HCT116 (cell line): Measurements from ENCODE around the gene CLTA. TPM values are rescaled to one million over a fixed set of nuclear protein-coding genes. Genes with fewer than 3 reads are reported as not detected.

Experiments
- ATAC-seq: fragments of 200-7000 bp; cut with Tn5 transposase; 2 replicates; pipeline ENCODE4 v1.9.1; 2020; ENCODE audit warnings: mild to moderate bottlenecking, moderate library complexity
- BruUV-seq: library from RNA; stranded (reverse); fragments of 400-500 nt; replicated peaks from 2 replicates; lab custom pipeline; 2021; lab: Mats Ljungman, UMichigan
- CTCF ChIA-PET: fragments of 300-600 bp; sonication (Branson Sonifier 250); formaldehyde crosslinking; loops from one replicate; lab custom pipeline; 2021; ENCODE audit warnings: antibody characterized with exemption; lab: Charles Lee
- POLR2A ChIA-PET: fragments of 300-600, 350-600 bp; sonication (Branson Sonifier 250); formaldehyde crosslinking; loops from one replicate; lab custom pipeline; 2021; ENCODE audit warnings: antibody characterized with exemption; lab: Charles Lee
- RAD21 ChIA-PET, 2 experiments: fragments of 300-600 bp; sonication (Branson Sonifier 250); formaldehyde crosslinking; loops; one replicate each; lab custom pipeline; 2023; ENCODE audit warnings: low total read pairs in 2 of 2; ENCODE audit not compliant: uncharacterized antibody in 2 of 2, unreplicated experiment in 2 of 2, low non-redundant PET in 1 of 2; lab: Charles Lee
- DNase-seq: peaks from one replicate; pipeline ENCODE4 v3.0.0-alpha.2; 2010; ENCODE audit warnings: low read depth, low spot score
- H2AFZ ChIP-seq: fragments of 200-600 bp; shearing (Covaris generic), sonication (generic); 2 replicates; pipeline ENCODE4 v1.6.1; 2017; ENCODE audit warnings: low read depth, mixed run types, mixed read lengths, antibody characterized with exemption, low read length; ENCODE audit not compliant: poor library complexity, severe bottlenecking
- H3K27ac ChIP-seq: 2 replicates; pipeline ENCODE4 v1.5.1; 2012; ENCODE audit warnings: low read depth, low read length
- H3K27me3 ChIP-seq: fragments of 200-600 bp; sonication (generic); 2 replicates; pipeline ENCODE4 v1.6.1; 2016; ENCODE audit warnings: mixed run types, low read length, mixed read lengths; ENCODE audit not compliant: insufficient read depth
- H3K36me3 ChIP-seq, 2 experiments: fragments of 200-500 bp in 1 of 2; fragments of 200-600 bp in 1 of 2; sonication (Bioruptor generic) in 1 of 2; sonication (generic) in 1 of 2; 2 replicates each; pipeline versions ENCODE4 v1.5.1 to v1.6.1; 2014 to 2016; ENCODE audit warnings: low read length in 2 of 2, inconsistent platforms in 1 of 2, mixed read lengths in 1 of 2, mixed run types in 1 of 2; ENCODE audit not compliant: insufficient read depth in 2 of 2, control insufficient read depth in 1 of 2
- H3K4me1 ChIP-seq, 2 experiments: fragments of 200-600 bp in 1 of 2; sonication (generic) in 1 of 2; 2 replicates each; pipeline versions ENCODE4 v1.5.1 to v1.6.1; 2012 to 2017; ENCODE audit warnings: low read length in 2 of 2, inconsistent platforms in 1 of 2, mild to moderate bottlenecking in 1 of 2, mixed read lengths in 1 of 2, mixed run types in 1 of 2, moderate library complexity in 1 of 2; ENCODE audit not compliant: insufficient read depth in 2 of 2, control insufficient read depth in 1 of 2
- H3K4me2 ChIP-seq: fragments of 200-600 bp; sonication (generic); 2 replicates; pipeline ENCODE4 v1.6.1; 2017; ENCODE audit warnings: mixed run types, low read length, mixed read lengths
- H3K4me3 ChIP-seq, 2 experiments: fragments of 200-600 bp in 1 of 2; sonication (generic) in 1 of 2; replicated peaks in 1 of 2; 2 replicates each; pipeline ENCODE4 v1.5.1; 2011 to 2016; ENCODE audit warnings: low read length in 2 of 2, control low read depth in 1 of 2, low read depth in 1 of 2, mild to moderate bottlenecking in 1 of 2, mixed read lengths in 1 of 2, mixed run types in 1 of 2
- H3K79me2 ChIP-seq: fragments of 200-600 bp; sonication (generic); 2 replicates; pipeline ENCODE4 v1.6.1; 2017; ENCODE audit warnings: mild to moderate bottlenecking, mixed run types, low read length, moderate library complexity, mixed read lengths; ENCODE audit not compliant: insufficient read depth
- H3K9ac ChIP-seq: fragments of 200-600 bp; sonication (generic); 2 replicates; pipeline ENCODE4 v1.6.1; 2016; ENCODE audit warnings: low read length, mixed read lengths
- H3K9me2 ChIP-seq: fragments of 200-600 bp; sonication (generic), shearing (Covaris generic); 2 replicates; pipeline ENCODE4 v1.6.1; 2017; ENCODE audit warnings: mixed run types, mild to moderate bottlenecking, moderate library complexity; ENCODE audit not compliant: insufficient read depth
- H3K9me3 ChIP-seq, 2 experiments: fragments of 200-500 bp in 1 of 2; fragments of 200-600 bp in 1 of 2; sonication (Bioruptor generic) in 1 of 2; sonication (generic) in 1 of 2; 2 replicates each; pipeline ENCODE4 v1.6.1; 2014 to 2017; ENCODE audit warnings: low read length in 2 of 2, mixed read lengths in 2 of 2, inconsistent platforms in 1 of 2, low read depth in 1 of 2, mild to moderate bottlenecking in 1 of 2, mixed run types in 1 of 2, moderate library complexity in 1 of 2; ENCODE audit not compliant: control insufficient read depth in 1 of 2, insufficient read depth in 1 of 2
- H4K20me1 ChIP-seq: fragments of 200-600 bp; sonication (generic), shearing (Covaris generic); 2 replicates; pipeline ENCODE4 v1.6.1; 2017; ENCODE audit warnings: mixed run types, mild to moderate bottlenecking, moderate library complexity; ENCODE audit not compliant: insufficient read depth
- CTCF ChIP-seq, 3 experiments: fragments of 200-600 bp in 1 of 3; sonication (generic) in 1 of 3; IDR thresholded peaks in 2 of 3; conservative IDR thresholded peaks in 1 of 3; 2 replicates each; pipeline ENCODE4 v1.5.1; 2012 to 2017; ENCODE audit warnings: low read depth in 2 of 3, low read length in 2 of 3, antibody characterized with exemption in 1 of 3, borderline replicate concordance in 1 of 3, control low read depth in 1 of 3, mild to moderate bottlenecking in 1 of 3, mixed read lengths in 1 of 3, mixed run types in 1 of 3, moderate library complexity in 1 of 3; ENCODE audit not compliant: insufficient read depth in 1 of 3
- JUND ChIP-seq: IDR thresholded peaks from 2 replicates; pipeline ENCODE4 v1.6.1; 2012
- SRF ChIP-seq: IDR thresholded peaks from 2 replicates; pipeline ENCODE4 v1.6.1; 2012; ENCODE audit warnings: low read depth
- intact Hi-C: fragments of 100-400 bp; cut with micrococcal nuclease; formaldehyde crosslinking; loops from 2 replicates; pipeline ENCODE4 v1.10.0; 2022
- total RNA-seq: library from RNA; stranded (reverse); gene quantifications from one replicate; pipeline ENCODE4 v1.2.1, GENCODE V29; 2021; ENCODE audit not compliant: unreplicated experiment

The CLTA gene
- total RNA-seq, 1 experiment from 2014 or later: 152 TPM

DNA sequence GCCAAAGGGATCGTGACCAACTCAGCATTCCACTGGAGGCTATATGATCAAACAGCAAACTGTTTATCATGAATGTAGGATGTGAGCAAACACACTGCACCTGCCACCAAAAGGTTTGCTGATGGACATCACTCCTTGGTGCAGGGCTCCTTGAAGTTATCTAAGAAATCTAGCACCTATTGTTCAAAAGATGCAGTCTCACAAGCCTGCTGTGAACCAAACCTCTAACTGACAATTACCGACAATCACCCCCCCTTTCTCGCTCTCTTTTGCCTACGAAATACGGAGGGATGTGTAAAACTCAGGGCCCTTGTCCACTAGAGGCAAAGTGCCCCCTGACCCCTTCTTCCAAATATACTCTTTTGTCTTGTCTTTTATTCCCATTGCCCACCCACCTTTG lies 2.5 kb upstream of the CLTA start:
- no peaks in the 10 kb centered on the region for H3K9me3 ChIP-seq
- DNase-seq (no peak), ATAC-seq (no peak)
- TF ChIP-seq CTCF (IDR thresholded peaks at IDR 0.05 in 2 of 3, conservative IDR thresholded peaks at IDR 0.05 in 1 of 3; ENCODE audit: borderline replicate concordance in 1 of 3, insufficient read depth in 1 of 3, low read depth in 2 of 3, low read length in 2 of 3) (no peak), JUND (no peak)
- H3K36me3 ChIP-seq: peaks cover 0 to 3% of the 10 kb centered on the region in 2 experiments; a peak in 1 of 4 replicates
- no TSS peak for BruUV-seq
- H3K79me2 ChIP-seq: peaks cover 25% of the 10 kb centered on the region
- no peak overlapping the region for H3K4me3 ChIP-seq
- no peaks in the 10 kb centered on the region for H3K27me3 ChIP-seq
- H3K4me2 ChIP-seq: no peak overlapping the region
- no peak overlapping the region for H3K27ac ChIP-seq
- CTCF ChIA-PET: no interaction called here
- H3K9ac ChIP-seq: no peak overlapping the region
- 0 out of 2 replicates have a peak, but pooled peaks cover 5% of the 10 kb centered on the region for H4K20me1 ChIP-seq
- H2AFZ ChIP-seq: no peak overlapping the region
- no peaks in the 10 kb centered on the region for H3K9me2 ChIP-seq
- POLR2A ChIA-PET: no interaction called here
- RAD21 ChIA-PET: no interaction called here
- H3K4me1 ChIP-seq: peaks cover 12 to 20% of the 10 kb centered on the region in 2 experiments
- intact Hi-C loops: no loop called here

GRCh38 chr9:36189976-36190375 lies 745 bp upstream of the CLTA start:
- Histone ChIP-seq H3K27ac (peak overlapping the region; percentile 80; the same call in 1 of the 2 replicates), H3K36me3 (peaks cover 0 to 6% of the 10 kb centered on the region in 2 experiments; a peak in 2 of 4 replicates), H4K20me1 (0 out of 2 replicates have a peak, but pooled peaks cover 5% of the 10 kb centered on the region), H3K9me3 (no peaks in the 10 kb centered on the region), H3K79me2 (peaks cover 43% of the 10 kb centered on the region), H3K9ac (peak overlapping the region; percentile 89), H3K4me1 (peaks cover 12 to 20% of the 10 kb centered on the region in 2 experiments), H3K27me3 (no peaks in the 10 kb centered on the region), H3K9me2 (no peaks in the 10 kb centered on the region), H2AFZ (peak overlapping the region; percentile 92), H3K4me2 (peak overlapping the region; percentile 86), H3K4me3 (peak overlapping the region; percentile 87 to 91)
- no peak for ATAC-seq
- ChIA-PET CTCF (interaction anchor here (0.6 to 2.6 kb wide), 10 partner anchors 11 to 539 kb away, joined by 3 to 22 read pairs (median 4); no protein-coding TSS in a partner anchor), POLR2A (interaction anchor here (0.6 to 2.5 kb wide), 9 partner anchors 8 to 81 kb away, joined by 3 to 13 read pairs (median 5); partner anchors contain the start of gene GLIPR2), RAD21 (interaction anchor here (0.6 to 1.0 kb wide), 3 partner anchors 133 to 244 kb away, joined by 3 to 4 read pairs (median 3); no protein-coding TSS in a partner anchor)
- BruUV-seq: TSS peak; percentile 96
- TF ChIP-seq JUND (0 out of 2 replicates have a peak, but pooled peaks have one; percentile 6), SRF (no peak)
- no peak for DNase-seq
- intact Hi-C loops: no loop called here
